Right atrium auricular region (tissue), 2 donors: ENCODE data around the gene ATAD2B. TPM values are rescaled to one million over a fixed set of nuclear protein-coding genes. Genes with fewer than 3 reads are reported as not detected.

ENCODE experiments used
- DNase-seq: peaks from one replicate; pipeline ENCODE4 v3.0.0-alpha.2; 2019; ENCODE audit warnings: low spot score
- H3K27ac ChIP-seq, 2 donors: fragments of 200-600 bp; sonication (generic); 1 replicate in 1 of 2; 2 replicates in 1 of 2; pipeline ENCODE4 v1.5.1; 2016 to 2019
- H3K27me3 ChIP-seq, 2 donors: fragments of 200-600 bp; sonication (generic); one replicate each; pipeline versions ENCODE4 v1.5.1 to v1.6.0; 2017 to 2019
- H3K36me3 ChIP-seq: fragments of 200-600 bp; sonication (generic); one replicate; pipeline ENCODE4 v1.5.1; 2016
- H3K4me1 ChIP-seq, 2 donors: fragments of 200-600 bp; sonication (generic); one replicate each; pipeline versions ENCODE4 v1.5.1 to v1.6.0; 2017 to 2019
- H3K4me3 ChIP-seq, 2 donors: fragments of 200-600 bp; sonication (generic); 1 replicate in 1 of 2; 2 replicates in 1 of 2; pipeline ENCODE4 v1.5.1; 2017 to 2019; ENCODE audit warnings: mild to moderate bottlenecking in 1 of 2, moderate library complexity in 1 of 2
- H3K9me3 ChIP-seq, 2 donors: fragments of 200-600 bp; sonication (generic); one replicate each; pipeline ENCODE4 v1.5.1; 2019
- CTCF ChIP-seq, 2 donors: fragments of 200-600 bp; sonication (generic); IDR thresholded peaks; one replicate each; pipeline ENCODE4 v1.5.1; 2019; ENCODE audit warnings: antibody characterized with exemption in 2 of 2
- total RNA-seq, 2 donors: library from RNA; depleted of rRNA; stranded (reverse); fragments of >200 nt; gene quantifications; one replicate each; pipeline ENCODE4 v1.1.0, GENCODE V29; 2016

The ATAD2B gene
- total RNA-seq, 2 donors from 2014 or later, result 6.0 to 6.7 TPM

GRCh38 chr2:23838996-23839395 is 87.9 kb downstream of the ATAD2B start:
- Histone ChIP-seq H3K27me3 (no peaks in the 10 kb centered on the region), H3K9me3 (no peaks in the 10 kb centered on the region), H3K27ac (no peak overlapping the region), H3K4me1 (no peaks in the 10 kb centered on the region), H3K4me3 (no peak overlapping the region), H3K36me3 (peaks cover 6% of the 10 kb centered on the region)
- TF ChIP-seq CTCF (IDR thresholded peaks at IDR 0.05), result no peak
- DNase-seq, result no peak

GRCh38 chr2:23838581-23838980 is 88.3 kb downstream of the ATAD2B start:
- TF ChIP-seq CTCF (IDR thresholded peaks at IDR 0.05), result no peak
- Histone ChIP-seq H3K4me1 (no peaks in the 10 kb centered on the region), H3K36me3 (peaks cover 6% of the 10 kb centered on the region), H3K27me3 (no peaks in the 10 kb centered on the region), H3K4me3 (no peak overlapping the region), H3K9me3 (no peaks in the 10 kb centered on the region), H3K27ac (no peak overlapping the region)
- no peak for DNase-seq

- DNase-seq, result no peak
- Histone ChIP-seq H3K27ac (no peak overlapping the region), H3K4me3 (no peak overlapping the region), H3K4me1 (no peaks in the 10 kb centered on the region), H3K9me3 (no peaks in the 10 kb centered on the region), H3K27me3 (no peaks in the 10 kb centered on the region), H3K36me3 (peaks cover 6% of the 10 kb centered on the region)
- no peak for TF ChIP-seq CTCF (IDR thresholded peaks at IDR 0.05)
Observed at GRCh38 chr2:23837871-23838270, 89.1 kb downstream of the ATAD2B start.

- DNase-seq, result no peak
- Histone ChIP-seq H3K27me3 (no peaks in the 10 kb centered on the region), H3K36me3 (peaks cover 6% of the 10 kb centered on the region), H3K4me1 (no peaks in the 10 kb centered on the region), H3K9me3 (no peaks in the 10 kb centered on the region), H3K27ac (no peak overlapping the region), H3K4me3 (no peak overlapping the region)
- TF ChIP-seq CTCF (IDR thresholded peaks at IDR 0.05), result no peak
Observed at GRCh38 chr2:23836971-23837565, 89.9 kb downstream of the ATAD2B start.

- H3K9me3 ChIP-seq, result no peaks in the 10 kb centered on the region
- H3K4me1 ChIP-seq, result no peaks in the 10 kb centered on the region
- peaks cover 6% of the 10 kb centered on the region for H3K36me3 ChIP-seq
- TF ChIP-seq CTCF (IDR thresholded peaks at IDR 0.05), result no peak
- DNase-seq, result no peak
- no peak overlapping the region for H3K4me3 ChIP-seq
- H3K27me3 ChIP-seq, result no peaks in the 10 kb centered on the region
- H3K27ac ChIP-seq, result no peak overlapping the region
Observed at GRCh38 chr2:23836505-23836904, 90.4 kb downstream of the ATAD2B start.

GRCh38 chr2:23835988-23836387 is 90.9 kb downstream of the ATAD2B start:
- Histone ChIP-seq H3K36me3 (peaks cover 6% of the 10 kb centered on the region), H3K27ac (no peak overlapping the region), H3K9me3 (no peaks in the 10 kb centered on the region), H3K4me3 (no peak overlapping the region), H3K4me1 (no peaks in the 10 kb centered on the region), H3K27me3 (no peaks in the 10 kb centered on the region)
- no peak for TF ChIP-seq CTCF (IDR thresholded peaks at IDR 0.05)
- no peak for DNase-seq
